SK-N-MC (cell line): ENCODE results near the gene DUSP22.

Source experiments
- EZH2 ChIP-seq: fragments of 200-600 bp; sonication (generic); IDR thresholded peaks from one replicate; pipeline ENCODE4 v1.6.1; 2017; ENCODE audit warnings: antibody characterized with exemption
- FOXP2 ChIP-seq: optimal IDR thresholded peaks from 2 replicates; pipeline ENCODE3; 2011; ENCODE audit warnings: mild to moderate bottlenecking, moderate library complexity; ENCODE audit not compliant: insufficient read depth; ENCODE audit errors: extremely low read length, control extremely low read depth
- POLR2AphosphoS5 ChIP-seq: IDR thresholded peaks from 2 replicates; pipeline ENCODE4 v1.6.1; 2012; ENCODE audit warnings: mild to moderate bottlenecking, low read depth, low read length, borderline replicate concordance

- no peak for TF ChIP-seq EZH2
- TF ChIP-seq POLR2AphosphoS5 = no peak
- no peak for TF ChIP-seq FOXP2
Observed at GRCh38 chr6:362924-363249, 70.6 kb downstream of the DUSP22 start.
